NCI-H2196 (cell line): ENCODE data around the gene EXOC4.
A peak's percentile ranks its signal among the peaks of the same experiment; 100 is the strongest.
"Not testable (repeated sequence)": the region's sequence is repeated elsewhere in the genome, so short reads cannot be mapped to it uniquely, and the experiment has no call there.

Experiments
- DNase-seq: peaks from one replicate; lab custom pipeline; 2025; ENCODE audit not compliant: unreplicated experiment; lab: John Stamatoyannopoulos, UW

The EXOC4 gene

GRCh38 chr7:133958822-133959221 lies 705.9 kb downstream of the EXOC4 start:
- DNase-seq, result no peak

GRCh38 chr7:133959505-133959904 lies 706.6 kb downstream of the EXOC4 start:
- no peak for DNase-seq

GRCh38 chr7:133961724-133962123 lies 708.8 kb downstream of the EXOC4 start:
- no peak for DNase-seq

GRCh38 chr7:133962646-133963045 lies 709.8 kb downstream of the EXOC4 start:
- no peak for DNase-seq

- no peak for DNase-seq
These were observed 710.8 kb downstream of the EXOC4 start for GRCh38 chr7:133963629-133964028.

- DNase-seq, result no peak
These were observed 718.7 kb downstream of the EXOC4 start for GRCh38 chr7:133971625-133972024.

GRCh38 chr7:133973710-133974109 lies 720.8 kb downstream of the EXOC4 start:
- no peak for DNase-seq

GRCh38 chr7:133975130-133975529 lies 722.3 kb downstream of the EXOC4 start:
- DNase-seq, result no peak

GRCh38 chr7:133976140-133976539 lies 723.3 kb downstream of the EXOC4 start:
- no peak for DNase-seq

GRCh38 chr7:133977409-133978274 lies 724.8 kb downstream of the EXOC4 start:
- DNase-seq, result no peak

- no peak for DNase-seq
These were observed 725.8 kb downstream of the EXOC4 start for GRCh38 chr7:133978502-133979295.

- DNase-seq, result no peak
These were observed 727.9 kb downstream of the EXOC4 start for GRCh38 chr7:133980804-133981203.

GRCh38 chr7:133983685-133984419 lies 731.0 kb downstream of the EXOC4 start:
- peak; percentile 29 for DNase-seq

- DNase-seq, result no peak
These were observed 732.4 kb downstream of the EXOC4 start for GRCh38 chr7:133985300-133985699.

- no peak for DNase-seq
These were observed 734.7 kb downstream of the EXOC4 start for GRCh38 chr7:133987582-133987981.

GRCh38 chr7:133993547-133993946 lies 740.7 kb downstream of the EXOC4 start:
- no peak for DNase-seq

- not testable (repeated sequence) for DNase-seq
These were observed 741.2 kb downstream of the EXOC4 start for GRCh38 chr7:133994100-133994499.

- no peak for DNase-seq
These were observed 744.6 kb downstream of the EXOC4 start for GRCh38 chr7:133997463-133997862.

GRCh38 chr7:133999178-133999577 lies 746.3 kb downstream of the EXOC4 start:
- no peak for DNase-seq

GRCh38 chr7:134004829-134005505 lies 752.1 kb downstream of the EXOC4 start:
- DNase-seq, result no peak
